Measurements from ENCODE around the gene PDSS2. TPM values are rescaled to one million over a fixed set of nuclear protein-coding genes. Genes with fewer than 3 reads are reported as not detected.
A peak's percentile ranks its signal among the peaks of the same experiment; 100 is the strongest.

PDSS2 gene
- polyA plus RNA-seq, 1 donor (not counting 4 experiments of a cell fraction or from before 2014, with no cell fraction given), result 12.5 TPM

DNA sequence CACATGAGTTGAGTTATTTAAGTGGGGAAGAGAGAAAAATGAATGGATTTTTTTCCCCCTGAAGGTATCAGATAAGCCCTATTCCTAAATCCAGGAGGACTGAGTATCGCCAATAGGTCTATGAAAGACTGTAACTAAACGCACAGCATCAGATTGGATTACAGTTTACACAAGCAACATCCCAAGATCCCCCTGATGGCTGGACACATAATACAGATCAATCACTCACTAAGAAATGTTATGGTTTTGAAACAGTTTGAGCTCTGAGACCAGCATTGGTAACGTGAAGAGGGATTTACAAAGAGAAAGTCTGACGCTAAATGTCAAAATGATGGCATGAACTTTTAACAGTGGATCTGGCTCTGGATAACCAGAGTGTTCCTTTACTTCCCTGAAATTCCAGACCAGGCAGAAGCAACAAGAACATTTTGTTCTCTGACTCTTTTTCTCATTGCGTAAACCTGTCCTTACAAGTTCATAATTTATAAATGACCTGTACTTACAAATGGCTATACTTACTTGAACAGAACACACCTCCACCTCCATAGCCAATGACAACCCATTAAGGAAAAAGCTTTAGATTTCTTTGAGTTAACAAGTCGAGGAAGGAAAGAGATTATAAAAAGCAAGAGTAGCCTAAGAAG is 212.3 kb downstream of the PDSS2 start:
- no peak for TF ChIP-seq EZH2 (IDR thresholded peaks at IDR 0.05; ENCODE audit: low read length)
- TF ChIP-seq, protein P1, sequence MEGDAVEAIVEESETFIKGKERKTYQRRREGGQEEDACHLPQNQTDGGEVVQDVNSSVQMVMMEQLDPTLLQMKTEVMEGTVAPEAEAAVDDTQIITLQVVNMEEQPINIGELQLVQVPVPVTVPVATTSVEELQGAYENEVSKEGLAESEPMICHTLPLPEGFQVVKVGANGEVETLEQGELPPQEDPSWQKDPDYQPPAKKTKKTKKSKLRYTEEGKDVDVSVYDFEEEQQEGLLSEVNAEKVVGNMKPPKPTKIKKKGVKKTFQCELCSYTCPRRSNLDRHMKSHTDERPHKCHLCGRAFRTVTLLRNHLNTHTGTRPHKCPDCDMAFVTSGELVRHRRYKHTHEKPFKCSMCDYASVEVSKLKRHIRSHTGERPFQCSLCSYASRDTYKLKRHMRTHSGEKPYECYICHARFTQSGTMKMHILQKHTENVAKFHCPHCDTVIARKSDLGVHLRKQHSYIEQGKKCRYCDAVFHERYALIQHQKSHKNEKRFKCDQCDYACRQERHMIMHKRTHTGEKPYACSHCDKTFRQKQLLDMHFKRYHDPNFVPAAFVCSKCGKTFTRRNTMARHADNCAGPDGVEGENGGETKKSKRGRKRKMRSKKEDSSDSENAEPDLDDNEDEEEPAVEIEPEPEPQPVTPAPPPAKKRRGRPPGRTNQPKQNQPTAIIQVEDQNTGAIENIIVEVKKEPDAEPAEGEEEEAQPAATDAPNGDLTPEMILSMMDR (optimal IDR thresholded peaks at IDR 0.05 in 1 of 3, IDR thresholded peaks at IDR 0.05 in 1 of 3, conservative IDR thresholded peaks at IDR 0.05 in 1 of 3; ENCODE audit: extremely low read depth in 1 of 3, insufficient read depth in 2 of 3, low read length in 3 of 3), result no peak
- Histone ChIP-seq H3K79me2 (ENCODE audit: control insufficient read depth, insufficient read depth, low read length) (no peaks in the 10 kb centered on the region), H3K9me1 (ENCODE audit: control insufficient read depth, extremely low read depth, insufficient read depth, low read length) (no peaks in the 10 kb centered on the region), H3K27ac (ENCODE audit: control insufficient read depth, insufficient read depth, low read length) (no peak overlapping the region), H2AFZ (ENCODE audit: control insufficient read depth, low read length) (peak overlapping the region; percentile 73), H3K9ac (ENCODE audit: control insufficient read depth, extremely low read depth, insufficient read depth, low read length) (no peak overlapping the region), H3K9me3 (ENCODE audit: control insufficient read depth, low read depth, low read length) (no peaks in the 10 kb centered on the region), H3K27me3 (ENCODE audit: control insufficient read depth, extremely low read depth, insufficient read depth, low read length) (no peaks in the 10 kb centered on the region), H3K4me3 (ENCODE audit: control insufficient read depth in 2 of 3, extremely low read depth in 1 of 3, insufficient read depth in 2 of 3, low read depth in 1 of 3, low read length in 3 of 3) (no peak overlapping the region), H3K36me3 (ENCODE audit: control insufficient read depth in 2 of 2, extremely low read depth in 1 of 2, insufficient read depth in 2 of 2, low read length in 2 of 2) (no peaks in the 10 kb centered on the region), H4K20me1 (ENCODE audit: control insufficient read depth, extremely low read depth, insufficient read depth, low read length) (no peaks in the 10 kb centered on the region), H3K4me2 (ENCODE audit: control insufficient read depth, extremely low read depth, insufficient read depth, low read depth, low read length) (peak overlapping the region; percentile 54), H3K4me1 (ENCODE audit: control insufficient read depth, extremely low read depth, insufficient read depth, low read length) (peaks cover 14% of the 10 kb centered on the region)
- dilution Hi-C loops (cut with MboI; ENCODE audit: extremely low pct_ligation_motif_present, low sequenced_read_pairs), result no loop called here
- no peak for DNase-seq (ENCODE audit: low read depth, low spot score)
- FAIRE-seq, result peak; percentile 70

DNA sequence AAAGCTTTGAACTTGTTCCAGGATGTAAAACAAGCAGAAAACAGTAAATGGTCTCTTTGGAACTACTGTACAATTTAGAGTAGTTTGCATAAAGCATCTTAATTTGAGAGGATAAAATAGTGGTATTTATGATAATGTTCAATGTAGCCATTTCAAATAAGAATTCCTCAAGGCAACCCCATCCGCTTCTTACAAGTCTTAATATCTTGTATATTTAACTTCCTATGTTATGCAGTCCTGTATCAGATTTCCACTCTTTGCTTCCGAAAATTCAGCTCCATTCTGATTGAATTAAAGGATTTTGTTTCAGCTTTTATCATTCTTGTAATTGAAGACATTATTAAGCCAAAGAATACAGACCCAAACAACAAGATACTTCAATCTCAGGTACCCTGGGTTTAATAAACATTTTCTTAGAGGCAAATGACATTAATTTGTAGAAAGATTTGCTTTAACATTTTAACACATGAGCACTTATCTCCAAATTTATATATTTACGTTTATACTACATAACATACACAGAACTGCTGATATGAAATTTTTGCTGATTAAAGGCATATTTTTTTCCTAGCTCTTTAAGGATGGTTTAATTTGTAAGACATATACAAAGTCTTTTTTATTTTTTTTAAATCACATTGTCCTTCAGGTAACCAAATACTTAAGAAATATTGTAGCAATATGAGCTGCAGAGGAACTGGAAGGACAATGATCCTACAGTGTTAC is 213.0 kb downstream of the PDSS2 start:
- H3K36me3 ChIP-seq (ENCODE audit: control insufficient read depth in 2 of 2, extremely low read depth in 1 of 2, insufficient read depth in 2 of 2, low read length in 2 of 2), result no peaks in the 10 kb centered on the region
- DNase-seq (ENCODE audit: low read depth, low spot score) (no peak), FAIRE-seq (no peak)
- dilution Hi-C loops (cut with MboI; ENCODE audit: extremely low pct_ligation_motif_present, low sequenced_read_pairs), result no loop called here
- no peak for TF ChIP-seq EZH2 (IDR thresholded peaks at IDR 0.05; ENCODE audit: low read length)
- TF ChIP-seq, protein P1 (optimal IDR thresholded peaks at IDR 0.05 in 1 of 3, IDR thresholded peaks at IDR 0.05 in 1 of 3, conservative IDR thresholded peaks at IDR 0.05 in 1 of 3; ENCODE audit: extremely low read depth in 1 of 3, insufficient read depth in 2 of 3, low read length in 3 of 3), result no peak
- no peak overlapping the region for H3K4me2 ChIP-seq (ENCODE audit: control insufficient read depth, extremely low read depth, insufficient read depth, low read depth, low read length)
- no peaks in the 10 kb centered on the region for H4K20me1 ChIP-seq (ENCODE audit: control insufficient read depth, extremely low read depth, insufficient read depth, low read length)
- H3K79me2 ChIP-seq (ENCODE audit: control insufficient read depth, insufficient read depth, low read length), result no peaks in the 10 kb centered on the region
- no peak overlapping the region for H3K27ac ChIP-seq (ENCODE audit: control insufficient read depth, insufficient read depth, low read length)
- no peaks in the 10 kb centered on the region for H3K27me3 ChIP-seq (ENCODE audit: control insufficient read depth, extremely low read depth, insufficient read depth, low read length)
- H3K9me1 ChIP-seq (ENCODE audit: control insufficient read depth, extremely low read depth, insufficient read depth, low read length), result no peaks in the 10 kb centered on the region
- H3K4me1 ChIP-seq (ENCODE audit: control insufficient read depth, extremely low read depth, insufficient read depth, low read length), result peaks cover 21% of the 10 kb centered on the region
- no peak overlapping the region for H3K4me3 ChIP-seq (ENCODE audit: control insufficient read depth in 2 of 3, extremely low read depth in 1 of 3, insufficient read depth in 2 of 3, low read depth in 1 of 3, low read length in 3 of 3)
- no peaks in the 10 kb centered on the region for H3K9me3 ChIP-seq (ENCODE audit: control insufficient read depth, low read depth, low read length)
- no peak overlapping the region for H3K9ac ChIP-seq (ENCODE audit: control insufficient read depth, extremely low read depth, insufficient read depth, low read length)
- H2AFZ ChIP-seq (ENCODE audit: control insufficient read depth, low read length), result no peak overlapping the region

All from keratinocyte (primary cell).